IMR-90 (cell line): ENCODE data around the gene YPEL1. TPM values are rescaled to one million over a fixed set of nuclear protein-coding genes. Genes with fewer than 3 reads are reported as not detected.

ENCODE experiments used
- ATAC-seq: fragments of 200-7000 bp; cut with Tn5 transposase; 2 replicates; pipeline ENCODE4 v1.9.1; 2020; ENCODE audit warnings: low read depth, mild to moderate bottlenecking, moderate library complexity
- BruUV-seq: library from RNA; stranded (reverse); fragments of 400-500 nt; replicated peaks from 2 replicates; lab custom pipeline; 2021; lab: Mats Ljungman, UMichigan
- CTCF ChIA-PET: fragments of 300-600 bp; formaldehyde crosslinking; extraction: SDS; loops from one replicate; lab custom pipeline; 2021; ENCODE audit warnings: antibody characterized with exemption; lab: Yijun Ruan, JAX
- POLR2A ChIA-PET: fragments of 300-600 bp; sonication (Branson Sonifier 250); formaldehyde crosslinking; loops from one replicate; lab custom pipeline; 2022; ENCODE audit warnings: antibody characterized with exemption; ENCODE audit not compliant: unreplicated experiment; lab: Charles Lee
- DNase-seq: peaks from one replicate; pipeline ENCODE4 v3.0.0; 2013
- H2AFZ ChIP-seq: replicated peaks from 2 replicates; pipeline ENCODE3; 2013; ENCODE audit warnings: low read length, mild to moderate bottlenecking; ENCODE audit not compliant: poor library complexity
- H2AK5ac ChIP-seq: 2 replicates; pipeline ENCODE4 v1.6.1; 2013; ENCODE audit warnings: low read depth, low read length, inconsistent platforms
- H2AK9ac ChIP-seq: replicated peaks from 2 replicates; pipeline ENCODE3; 2013; ENCODE audit warnings: mild to moderate bottlenecking, low read depth, low read length, moderate library complexity; ENCODE audit not compliant: poor library complexity
- H2BK120ac ChIP-seq: 2 replicates; pipeline ENCODE4 v1.6.1; 2013; ENCODE audit warnings: low read depth, low read length, inconsistent platforms
- H2BK15ac ChIP-seq: 3 replicates; pipeline ENCODE4 v1.6.1; 2013; ENCODE audit warnings: low read depth, low read length, inconsistent platforms
- H2BK20ac ChIP-seq: 2 replicates; pipeline ENCODE4 v1.6.1; 2013; ENCODE audit warnings: low read depth, mild to moderate bottlenecking, inconsistent platforms, low read length, moderate library complexity
- H2BK5ac ChIP-seq: 2 replicates; pipeline ENCODE4 v1.6.1; 2013; ENCODE audit warnings: mild to moderate bottlenecking, low read depth, low read length, inconsistent platforms; ENCODE audit not compliant: poor library complexity, severe bottlenecking
- H3K14ac ChIP-seq: replicated peaks from 2 replicates; pipeline ENCODE4 v1.6.1; 2013; ENCODE audit warnings: low read depth, low read length, inconsistent platforms
- H3K18ac ChIP-seq: 2 replicates; pipeline ENCODE4 v1.6.1; 2013; ENCODE audit warnings: low read depth, low read length, control low read depth
- H3K23ac ChIP-seq: 2 replicates; pipeline ENCODE4 v1.6.1; 2013; ENCODE audit warnings: low read depth, low read length, inconsistent platforms
- H3K27ac ChIP-seq: 2 replicates; pipeline ENCODE4 v1.5.1; 2013; ENCODE audit warnings: mild to moderate bottlenecking, control low read depth, low read length; ENCODE audit not compliant: insufficient read depth
- H3K27me3 ChIP-seq: 2 replicates; pipeline ENCODE4 v1.6.1; 2013; ENCODE audit warnings: low read length; ENCODE audit not compliant: control insufficient read depth, insufficient read depth
- H3K36me3 ChIP-seq: 2 replicates; pipeline ENCODE4 v1.6.1; 2013; ENCODE audit warnings: low read length, mixed read lengths; ENCODE audit not compliant: control insufficient read depth, insufficient read depth
- H3K4ac ChIP-seq: 2 replicates; pipeline ENCODE4 v1.6.1; 2013; ENCODE audit warnings: low read depth, low read length, inconsistent platforms
- H3K4me1 ChIP-seq: 2 replicates; pipeline ENCODE4 v1.6.1; 2013; ENCODE audit warnings: low read length, mixed read lengths; ENCODE audit not compliant: control insufficient read depth, insufficient read depth
- H3K4me2 ChIP-seq: 2 replicates; pipeline ENCODE4 v1.6.1; 2013; ENCODE audit warnings: low read depth, mild to moderate bottlenecking, control low read depth, low read length, moderate library complexity
- H3K4me3 ChIP-seq: 2 replicates; pipeline ENCODE4 v1.5.1; 2013; ENCODE audit warnings: low read depth, mild to moderate bottlenecking, control low read depth, low read length, moderate library complexity; ENCODE audit not compliant: insufficient read depth
- H3K56ac ChIP-seq: 2 replicates; pipeline ENCODE4 v1.6.1; 2013; ENCODE audit warnings: low read length, inconsistent platforms; ENCODE audit not compliant: insufficient read depth; ENCODE audit errors: extremely low read depth
- H3K79me1 ChIP-seq, 2 experiments: 2 replicates each; pipeline ENCODE4 v1.6.1; 2013; ENCODE audit warnings: low read length in 2 of 2, inconsistent platforms in 1 of 2, low read depth in 1 of 2
- H3K9ac ChIP-seq: 2 replicates; pipeline ENCODE4 v1.6.1; 2013; ENCODE audit warnings: low read depth, low read length, control low read depth
- H3K9me1 ChIP-seq: 2 replicates; pipeline ENCODE4 v1.6.1; 2013; ENCODE audit warnings: low read length, inconsistent platforms; ENCODE audit not compliant: insufficient read depth
- H3K9me3 ChIP-seq: 2 replicates; pipeline ENCODE4 v1.6.1; 2013; ENCODE audit warnings: low read length; ENCODE audit not compliant: control insufficient read depth, insufficient read depth
- H4K20me1 ChIP-seq: 2 replicates; pipeline ENCODE4 v1.6.1; 2013; ENCODE audit warnings: low read length, inconsistent platforms; ENCODE audit not compliant: insufficient read depth
- H4K5ac ChIP-seq: 2 replicates; pipeline ENCODE4 v1.6.1; 2013; ENCODE audit warnings: mild to moderate bottlenecking, low read depth, low read length, control low read depth
- H4K8ac ChIP-seq, 2 experiments: 2 replicates each; pipeline ENCODE4 v1.6.1; 2013; ENCODE audit warnings: low read depth in 2 of 2, low read length in 2 of 2, control low read depth in 1 of 2, inconsistent platforms in 1 of 2
- H4K91ac ChIP-seq: 2 replicates; pipeline ENCODE4 v1.6.1; 2013; ENCODE audit warnings: low read depth, low read length, inconsistent platforms; ENCODE audit not compliant: insufficient read depth
- BHLHE40 ChIP-seq: fragments of 150-350 bp; IDR thresholded peaks from 2 replicates; pipeline ENCODE4 v1.6.1; 2016; ENCODE audit warnings: mild to moderate bottlenecking, low read depth, low read length
- CHD1 ChIP-seq: IDR thresholded peaks from 2 replicates; pipeline ENCODE4 v1.6.1; 2012; ENCODE audit warnings: low read depth, low read length, improper control_type of control experiment
- FOS ChIP-seq: fragments of 150-350 bp; IDR thresholded peaks from 2 replicates; pipeline ENCODE4 v1.6.1; 2016; ENCODE audit warnings: low read depth, low read length
- MAFK ChIP-seq: IDR thresholded peaks from 2 replicates; pipeline ENCODE4 v1.6.1; 2012; ENCODE audit warnings: low read depth, low read length, improper control_type of control experiment
- MXI1 ChIP-seq: IDR thresholded peaks from 2 replicates; pipeline ENCODE4 v1.6.1; 2012; ENCODE audit warnings: low read depth, mild to moderate bottlenecking, low read length, moderate library complexity, borderline replicate concordance
- RAD21 ChIP-seq: IDR thresholded peaks from 2 replicates; pipeline ENCODE4 v1.6.1; 2012; ENCODE audit warnings: low read length, improper control_type of control experiment
- RCOR1 ChIP-seq: IDR thresholded peaks from 2 replicates; pipeline ENCODE4 v1.6.1; 2012; ENCODE audit warnings: mild to moderate bottlenecking, low read length, improper control_type of control experiment; ENCODE audit not compliant: insufficient replicate concordance
- SMC3 ChIP-seq: fragments of 150-350 bp; IDR thresholded peaks from 2 replicates; pipeline ENCODE4 v1.6.1; 2016; ENCODE audit warnings: low read depth, mild to moderate bottlenecking, antibody characterized with exemption, low read length, moderate library complexity
- WGBS, 2 experiments: methylation state at CpG; one replicate each; pipeline versions ENCODE4 v1.1.5 to v1.1.7; 2013; ENCODE audit warnings: missing lambda C conversion rate in 2 of 2; ENCODE audit not compliant: insufficient read length in 1 of 2; ENCODE audit errors: extremely low coverage in 2 of 2; 5-methylcytosine and 5-hydroxymethylcytosine counted together
- dilution Hi-C: fragments of 300-500 bp; cut with HindIII; formaldehyde crosslinking; loops from one replicate; pipeline ENCODE4 v1.14.3; 2018; ENCODE audit warnings: low sequenced_read_pairs; ENCODE audit not compliant: unreplicated experiment
- in situ Hi-C: fragments of 300-500 bp; cut with MboI; formaldehyde crosslinking; loops from 3 replicates; pipeline ENCODE4 v1.14.3; 2019; ENCODE audit warnings: low sequenced_read_pairs, inconsistent platforms, mixed read lengths
- intact Hi-C: fragments of 100-400 bp; cut with micrococcal nuclease; formaldehyde crosslinking; loops from 2 replicates; pipeline ENCODE4 v1.10.0; 2022
- polyA plus RNA-seq, 3 experiments: library from polyadenylated mRNA; depleted of rRNA; stranded (reverse); fragments of >200 nt; gene quantifications; 2 replicates each; pipeline ENCODE4 v1.2.3, GENCODE V29; 2012; ENCODE audit warnings: low replicate concordance in 1 of 3
- total RNA-seq: library from RNA; depleted of rRNA; stranded (reverse); fragments of >200 nt; gene quantifications from 2 replicates; pipeline ENCODE4 v1.2.3, GENCODE V29; 2012
- TF ChIP-seq, protein P1 (sequence below): fragments of 150-350 bp; IDR thresholded peaks from 2 replicates; pipeline ENCODE4 v1.6.1; 2017; ENCODE audit warnings: mild to moderate bottlenecking, antibody characterized with exemption, low read length, low read depth

The YPEL1 gene
- total and polyA plus RNA-seq, 2 of the 4 experiments (the other 2 are of a cell fraction) = 0.72 to 1.3 TPM

DNA sequence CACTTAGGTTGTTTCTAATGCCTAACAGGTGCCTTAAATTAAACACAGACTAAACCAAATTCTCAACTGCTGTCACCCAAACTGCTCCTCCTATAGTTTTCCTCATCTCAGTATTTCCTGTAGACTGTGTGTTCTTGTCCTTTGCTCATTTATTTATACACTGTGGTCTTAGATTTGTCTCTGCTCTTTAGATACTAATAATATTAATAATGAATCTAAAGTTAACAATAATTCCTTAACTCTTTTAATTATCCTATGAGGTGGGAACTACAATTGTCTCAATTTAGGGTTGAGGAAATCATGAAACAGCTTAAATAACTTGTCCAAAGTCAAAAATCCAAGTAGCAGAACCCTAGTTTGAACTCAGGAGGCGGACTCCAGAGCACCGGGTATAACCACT lies 43.9 kb upstream of the YPEL1 start:
- H3K14ac ChIP-seq = no peak overlapping the region
- H3K9me1 ChIP-seq = peaks cover 27% of the 10 kb centered on the region
- CTCF ChIA-PET = no interaction called here
- in situ Hi-C loops = no loop called here
- DNase-seq = no peak
- no peak overlapping the region for H3K27ac ChIP-seq
- TF ChIP-seq FOS (no peak), SMC3 (no peak), RCOR1 (no peak), BHLHE40 (no peak), CHD1 (no peak), MXI1 (no peak), MAFK (no peak), RAD21 (no peak)
- TF ChIP-seq, protein P1, sequence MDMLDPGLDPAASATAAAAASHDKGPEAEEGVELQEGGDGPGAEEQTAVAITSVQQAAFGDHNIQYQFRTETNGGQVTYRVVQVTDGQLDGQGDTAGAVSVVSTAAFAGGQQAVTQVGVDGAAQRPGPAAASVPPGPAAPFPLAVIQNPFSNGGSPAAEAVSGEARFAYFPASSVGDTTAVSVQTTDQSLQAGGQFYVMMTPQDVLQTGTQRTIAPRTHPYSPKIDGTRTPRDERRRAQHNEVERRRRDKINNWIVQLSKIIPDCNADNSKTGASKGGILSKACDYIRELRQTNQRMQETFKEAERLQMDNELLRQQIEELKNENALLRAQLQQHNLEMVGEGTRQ = no peak
- H3K9me3 ChIP-seq = no peaks in the 10 kb centered on the region
- no peak overlapping the region for H3K56ac ChIP-seq
- peaks cover 28% of the 10 kb centered on the region for H4K20me1 ChIP-seq
- H3K36me3 ChIP-seq = peaks cover 27% of the 10 kb centered on the region
- no peak overlapping the region for H3K9ac ChIP-seq
- no peak overlapping the region for H3K4me3 ChIP-seq
- peak overlapping the region; percentile 15; the same call in 1 of the 2 replicates for H3K18ac ChIP-seq
- no peak overlapping the region for H4K8ac ChIP-seq
- H3K27me3 ChIP-seq = no peaks in the 10 kb centered on the region
- H2AK9ac ChIP-seq = no peak overlapping the region
- no CpG with 5 or more reads among the region's 2 CpGs for WGBS, 2 experiments
- peaks cover 6% of the 10 kb centered on the region for H3K4me1 ChIP-seq
- H2AFZ ChIP-seq = no peak overlapping the region
- peak overlapping the region; percentile 30 for H2BK5ac ChIP-seq
- no peak overlapping the region for H2AK5ac ChIP-seq
- intact Hi-C loops = loop anchor here (1.0 kb wide), 1 partner anchor 159 kb away; no protein-coding TSS in a partner anchor
- no peak overlapping the region for H3K23ac ChIP-seq
- H4K5ac ChIP-seq = no peak overlapping the region
- no TSS peak for BruUV-seq
- H2BK120ac ChIP-seq = no peak overlapping the region
- peaks cover 28 to 59% of the 10 kb centered on the region in 2 experiments for H3K79me1 ChIP-seq
- dilution Hi-C loops = no loop called here
- H4K91ac ChIP-seq = no peak overlapping the region
- peak; percentile 24; the same call in 1 of the 2 replicates for ATAC-seq
- POLR2A ChIA-PET = no interaction called here
- H2BK15ac ChIP-seq = no peak overlapping the region
- H3K4ac ChIP-seq = no peak overlapping the region
- no peak overlapping the region for H3K4me2 ChIP-seq
- H2BK20ac ChIP-seq = no peak overlapping the region
